GM21576 (cell line): ENCODE data around the gene FAM98B.
A peak's percentile ranks its signal among the peaks of the same experiment; 100 is the strongest.

Experiments used
- ATAC-seq: cut with Tn5 transposase; IDR thresholded peaks from one replicate; pipeline ENCODE4 v1.9.1; 2021; ENCODE audit warnings: mild to moderate bottlenecking, moderate library complexity; ENCODE audit not compliant: unreplicated experiment

FAM98B gene

GRCh38 chr15:38460543-38460942, 6.6 kb downstream of the FAM98B start:
- ATAC-seq = no peak

- ATAC-seq = peak; percentile 82
These were observed 7.3 kb downstream of the FAM98B start for GRCh38 chr15:38461066-38461833.

GRCh38 chr15:38463893-38464292, 10.0 kb downstream of the FAM98B start:
- no peak for ATAC-seq

- no peak for ATAC-seq
These were observed 10.7 kb downstream of the FAM98B start for GRCh38 chr15:38464675-38465074.

- no peak for ATAC-seq
These were observed 16.9 kb downstream of the FAM98B start for GRCh38 chr15:38470816-38471215.

- no peak for ATAC-seq
These were observed 18.0 kb downstream of the FAM98B start for GRCh38 chr15:38471974-38472373.

- ATAC-seq = peak; percentile 93
These were observed 20.3 kb downstream of the FAM98B start for GRCh38 chr15:38474155-38474757.

GRCh38 chr15:38475361-38475760, 21.4 kb downstream of the FAM98B start:
- ATAC-seq = no peak

- no peak for ATAC-seq
These were observed 22.2 kb downstream of the FAM98B start for GRCh38 chr15:38476120-38476519.

- ATAC-seq = no peak
These were observed 23.7 kb downstream of the FAM98B start for GRCh38 chr15:38477637-38478036.

- no peak for ATAC-seq
These were observed 25.3 kb downstream of the FAM98B start for GRCh38 chr15:38479266-38479665.

- ATAC-seq = no peak
These were observed 25.8 kb downstream of the FAM98B start for GRCh38 chr15:38479756-38480155.

GRCh38 chr15:38481113-38481512, 27.2 kb downstream of the FAM98B start:
- ATAC-seq = no peak

- no peak for ATAC-seq
These were observed 27.8 kb downstream of the FAM98B start for GRCh38 chr15:38481761-38482160.

- ATAC-seq = no peak
These were observed 28.6 kb downstream of the FAM98B start for GRCh38 chr15:38482572-38482971.

GRCh38 chr15:38486936-38487335, 33.0 kb downstream of the FAM98B start:
- no peak for ATAC-seq

- no peak for ATAC-seq
These were observed 33.5 kb downstream of the FAM98B start for GRCh38 chr15:38487378-38487777.

- ATAC-seq = no peak
These were observed 36.5 kb downstream of the FAM98B start for GRCh38 chr15:38490242-38490922.

- no peak for ATAC-seq
These were observed 42.2 kb downstream of the FAM98B start for GRCh38 chr15:38496151-38496550.

- ATAC-seq = no peak
These were observed 45.7 kb downstream of the FAM98B start for GRCh38 chr15:38499651-38500050.

- no peak for ATAC-seq
These were observed 49.6 kb downstream of the FAM98B start for GRCh38 chr15:38503496-38503895.
